SK-N-SH (cell line): Measurements from ENCODE around the gene NFKB1. TPM values are rescaled to one million over a fixed set of nuclear protein-coding genes. Genes with fewer than 3 reads are reported as not detected.

ENCODE experiments used
- CTCF ChIA-PET: fragments of 300-600, 350-600 bp; formaldehyde crosslinking; extraction: SDS; loops from one replicate; lab custom pipeline; 2021; lab: Yijun Ruan, JAX
- POLR2A ChIA-PET: fragments of 350-600 bp; sonication (Branson Sonifier 250); formaldehyde crosslinking; extraction: SDS; loops from one replicate; lab custom pipeline; 2020; ENCODE audit warnings: antibody characterized with exemption, inconsistent platforms; lab: Yijun Ruan, JAX
- DNase-seq: peaks from one replicate; pipeline ENCODE4 v3.0.0; 2012
- H2AFZ ChIP-seq: fragments of 200-600 bp; sonication (generic); 2 replicates; pipeline ENCODE4 v1.8.1; 2016; ENCODE audit warnings: antibody characterized with exemption, mild to moderate bottlenecking, low read depth
- H3F3A ChIP-seq: fragments of 200-600 bp; sonication (generic); replicated peaks from 2 replicates; pipeline ENCODE3; 2016; ENCODE audit warnings: antibody characterized with exemption, mild to moderate bottlenecking; ENCODE audit not compliant: insufficient read depth
- H3K27ac ChIP-seq, 2 experiments: fragments of 200-500 bp in 1 of 2; fragments of 200-600 bp in 1 of 2; sonication (Bioruptor generic) in 1 of 2; sonication (generic), shearing (Covaris generic) in 1 of 2; 2 replicates each; pipeline versions ENCODE4 v1.5.1 to v1.6.1; 2014 to 2016; ENCODE audit warnings: low read depth in 2 of 2, inconsistent platforms in 1 of 2, low read length in 1 of 2, mild to moderate bottlenecking in 1 of 2, mixed read lengths in 1 of 2
- H3K27me3 ChIP-seq: fragments of 200-600 bp; sonication (generic), shearing (Covaris generic); 2 replicates; pipeline ENCODE4 v1.6.1; 2016; ENCODE audit warnings: mixed run types; ENCODE audit not compliant: insufficient read depth
- H3K36me3 ChIP-seq, 2 experiments: fragments of 200-500 bp in 1 of 2; fragments of 200-600 bp in 1 of 2; sonication (Bioruptor generic) in 1 of 2; sonication (generic) in 1 of 2; replicated peaks in 1 of 2; 2 replicates each; pipeline versions ENCODE3 to v1.5.1; 2014 to 2016; ENCODE audit warnings: low read length in 1 of 2, mild to moderate bottlenecking in 1 of 2; ENCODE audit not compliant: insufficient read depth in 2 of 2, control insufficient read depth in 1 of 2
- H3K4me1 ChIP-seq, 2 experiments: fragments of 200-500 bp in 1 of 2; fragments of 200-600 bp in 1 of 2; sonication (Bioruptor generic) in 1 of 2; sonication (generic), shearing (Covaris generic) in 1 of 2; 2 replicates each; pipeline versions ENCODE4 v1.5.1 to v1.6.1; 2014 to 2016; ENCODE audit warnings: low read depth in 1 of 2, low read length in 1 of 2, mixed run types in 1 of 2; ENCODE audit not compliant: insufficient read depth in 2 of 2, control insufficient read depth in 1 of 2
- H3K4me2 ChIP-seq: fragments of 200-600 bp; sonication (generic), shearing (Covaris generic); 2 replicates; pipeline ENCODE4 v1.6.1; 2017; ENCODE audit warnings: mixed run types
- H3K4me3 ChIP-seq, 2 experiments: fragments of 200-500 bp in 1 of 2; fragments of 200-600 bp in 1 of 2; sonication (Bioruptor generic) in 1 of 2; sonication (generic), shearing (Covaris generic) in 1 of 2; 2 replicates each; pipeline versions ENCODE4 v1.5.1 to v1.8.1; 2014 to 2016; ENCODE audit warnings: low read depth in 2 of 2, inconsistent platforms in 1 of 2, low read length in 1 of 2, mild to moderate bottlenecking in 1 of 2, mixed read lengths in 1 of 2, moderate library complexity in 1 of 2
- H3K79me2 ChIP-seq: fragments of 200-600 bp; sonication (generic); 2 replicates; pipeline ENCODE4 v1.8.1; 2017; ENCODE audit warnings: mild to moderate bottlenecking; ENCODE audit not compliant: insufficient read depth
- H3K9ac ChIP-seq: fragments of 200-600 bp; sonication (generic); 2 replicates; pipeline ENCODE4 v1.6.1; 2017; ENCODE audit warnings: mixed run types
- H3K9me2 ChIP-seq: fragments of 200-600 bp; sonication (generic); 2 replicates; pipeline ENCODE4 v1.6.1; 2017; ENCODE audit warnings: mixed run types
- H3K9me3 ChIP-seq: fragments of 200-600 bp; sonication (generic); 2 replicates; pipeline ENCODE4 v1.6.1; 2017; ENCODE audit warnings: mixed run types, mild to moderate bottlenecking, moderate library complexity
- H4K20me1 ChIP-seq: fragments of 200-600 bp; sonication (generic); 2 replicates; pipeline ENCODE4 v1.6.1; 2017; ENCODE audit warnings: mild to moderate bottlenecking, mixed run types; ENCODE audit not compliant: insufficient read depth
- FOXM1 ChIP-seq: IDR thresholded peaks from 2 replicates; pipeline ENCODE4 v1.4.0; 2012; ENCODE audit warnings: low read depth, mild to moderate bottlenecking
- JUND ChIP-seq: IDR thresholded peaks from 2 replicates; pipeline ENCODE4 v1.4.0; 2012
- MAX ChIP-seq: IDR thresholded peaks from 2 replicates; pipeline ENCODE4 v1.4.0; 2012; ENCODE audit warnings: low read depth
- NRF1 ChIP-seq: IDR thresholded peaks from 2 replicates; pipeline ENCODE4 v1.6.1; 2012; ENCODE audit warnings: low read depth, mild to moderate bottlenecking, low read length
- PBX3 ChIP-seq: IDR thresholded peaks from 2 replicates; pipeline ENCODE4; 2012
- POLR2AphosphoS5 ChIP-seq: IDR thresholded peaks from 2 replicates; pipeline ENCODE4 v1.6.1; 2012; ENCODE audit warnings: low read depth, low read length
- REST ChIP-seq: IDR thresholded peaks from 2 replicates; pipeline ENCODE4 v1.6.1; 2012; ENCODE audit warnings: mild to moderate bottlenecking, low read depth, low read length, moderate library complexity
- SIN3A ChIP-seq: IDR thresholded peaks from 2 replicates; pipeline ENCODE4 v1.6.1; 2012; ENCODE audit warnings: low read depth, mild to moderate bottlenecking, low read length, moderate library complexity, borderline replicate concordance
- SMC3 ChIP-seq: IDR thresholded peaks from 2 replicates; pipeline ENCODE4 v1.6.1; 2012; ENCODE audit warnings: low read depth, low read length, improper control_type of control experiment
- TAF1 ChIP-seq: IDR thresholded peaks from 2 replicates; pipeline ENCODE4 v1.6.1; 2012; ENCODE audit warnings: low read depth, mild to moderate bottlenecking, low read length, moderate library complexity, borderline replicate concordance
- TEAD4 ChIP-seq: IDR thresholded peaks from 2 replicates; pipeline ENCODE4 v1.4.0; 2012; ENCODE audit warnings: mild to moderate bottlenecking, borderline replicate concordance; ENCODE audit not compliant: insufficient read depth
- YY1 ChIP-seq: IDR thresholded peaks from 2 replicates; pipeline ENCODE4 v1.4.0; 2012; ENCODE audit warnings: low read depth, mild to moderate bottlenecking
- ZBTB33 ChIP-seq: IDR thresholded peaks from 2 replicates; pipeline ENCODE4 v1.4.0; 2012; ENCODE audit warnings: low read depth, borderline replicate concordance
- WGBS: methylation state at CpG from one replicate; pipeline ENCODE4 v1.1.6; 2017; ENCODE audit warnings: low lambda C conversion rate; 5-methylcytosine and 5-hydroxymethylcytosine counted together
- polyA plus RNA-seq, 3 experiments: library from polyadenylated mRNA; depleted of rRNA; stranded (reverse); fragments of >200 nt; gene quantifications; 2 replicates each; pipeline ENCODE4 v1.2.3, GENCODE V29; 2012
- TF ChIP-seq, protein P1 (sequence below): fragments of 150-350 bp; IDR thresholded peaks from 2 replicates; pipeline ENCODE4 v1.6.1; 2017; ENCODE audit warnings: antibody characterized with exemption, low read length, low read depth, borderline replicate concordance

The NFKB1 gene
- polyA plus RNA-seq, 1 of the 3 experiments (the other 2 are of a cell fraction), result 14.1 TPM

DNA sequence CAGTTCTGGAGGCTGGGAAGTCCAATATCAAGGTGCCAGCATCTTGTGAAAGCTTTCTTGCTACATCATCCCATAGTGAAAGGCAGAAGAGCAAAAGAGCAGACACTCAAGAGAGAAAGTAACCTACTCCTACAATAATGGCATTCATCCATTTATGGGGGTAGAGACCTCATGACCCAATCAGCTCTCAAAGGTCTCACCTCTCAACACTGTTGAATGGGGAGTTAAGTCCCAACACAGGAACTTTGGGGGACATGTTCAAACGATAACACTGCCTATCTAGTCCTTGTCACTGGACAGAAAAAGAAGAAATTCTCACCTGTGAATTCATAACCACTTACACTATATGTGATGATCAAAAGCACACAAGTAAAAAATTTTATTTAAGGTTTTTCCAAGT, 6.6 kb upstream of the NFKB1 start:
- Histone ChIP-seq H3K9ac (no peak overlapping the region), H3K36me3 (no peaks in the 10 kb centered on the region), H3F3A (no peaks in the 10 kb centered on the region), H3K9me3 (no peaks in the 10 kb centered on the region), H3K27me3 (no peaks in the 10 kb centered on the region), H3K27ac (no peak overlapping the region), H3K79me2 (no peaks in the 10 kb centered on the region), H4K20me1 (no peaks in the 10 kb centered on the region), H3K4me1 (no peaks in the 10 kb centered on the region; a peak in 1 of 4 replicates), H3K4me3 (no peak overlapping the region), H3K9me2 (no peaks in the 10 kb centered on the region), H3K4me2 (no peak overlapping the region), H2AFZ (no peak overlapping the region)
- 37% methylated on average over 1 of the region's 1 CpG for WGBS
- ChIA-PET POLR2A (no interaction called here), CTCF (no interaction called here)
- TF ChIP-seq SMC3, result no peak
- no peak for TF ChIP-seq YY1
- TF ChIP-seq REST, result no peak
- TF ChIP-seq, protein P1, sequence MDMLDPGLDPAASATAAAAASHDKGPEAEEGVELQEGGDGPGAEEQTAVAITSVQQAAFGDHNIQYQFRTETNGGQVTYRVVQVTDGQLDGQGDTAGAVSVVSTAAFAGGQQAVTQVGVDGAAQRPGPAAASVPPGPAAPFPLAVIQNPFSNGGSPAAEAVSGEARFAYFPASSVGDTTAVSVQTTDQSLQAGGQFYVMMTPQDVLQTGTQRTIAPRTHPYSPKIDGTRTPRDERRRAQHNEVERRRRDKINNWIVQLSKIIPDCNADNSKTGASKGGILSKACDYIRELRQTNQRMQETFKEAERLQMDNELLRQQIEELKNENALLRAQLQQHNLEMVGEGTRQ, result no peak
- TF ChIP-seq TAF1, result no peak
- no peak for TF ChIP-seq TEAD4
- TF ChIP-seq SIN3A, result no peak
- TF ChIP-seq MAX, result no peak
- no peak for TF ChIP-seq JUND
- TF ChIP-seq PBX3, result no peak
- no peak for TF ChIP-seq FOXM1
- TF ChIP-seq POLR2AphosphoS5, result no peak
- no peak for TF ChIP-seq NRF1
- no peak for TF ChIP-seq ZBTB33
- DNase-seq, result no peak
